Cerebellar cortex (tissue), 1 donor: ENCODE data around the gene LIPA.
"Not testable (repeated sequence)": the region's sequence is repeated elsewhere in the genome, so short reads cannot be mapped to it uniquely, and the experiment has no call there.

ENCODE experiments used
- DNase-seq: peaks from one replicate; pipeline ENCODE4 v3.0.0-alpha.2; 2015; ENCODE audit warnings: low spot score

Gene LIPA

DNA sequence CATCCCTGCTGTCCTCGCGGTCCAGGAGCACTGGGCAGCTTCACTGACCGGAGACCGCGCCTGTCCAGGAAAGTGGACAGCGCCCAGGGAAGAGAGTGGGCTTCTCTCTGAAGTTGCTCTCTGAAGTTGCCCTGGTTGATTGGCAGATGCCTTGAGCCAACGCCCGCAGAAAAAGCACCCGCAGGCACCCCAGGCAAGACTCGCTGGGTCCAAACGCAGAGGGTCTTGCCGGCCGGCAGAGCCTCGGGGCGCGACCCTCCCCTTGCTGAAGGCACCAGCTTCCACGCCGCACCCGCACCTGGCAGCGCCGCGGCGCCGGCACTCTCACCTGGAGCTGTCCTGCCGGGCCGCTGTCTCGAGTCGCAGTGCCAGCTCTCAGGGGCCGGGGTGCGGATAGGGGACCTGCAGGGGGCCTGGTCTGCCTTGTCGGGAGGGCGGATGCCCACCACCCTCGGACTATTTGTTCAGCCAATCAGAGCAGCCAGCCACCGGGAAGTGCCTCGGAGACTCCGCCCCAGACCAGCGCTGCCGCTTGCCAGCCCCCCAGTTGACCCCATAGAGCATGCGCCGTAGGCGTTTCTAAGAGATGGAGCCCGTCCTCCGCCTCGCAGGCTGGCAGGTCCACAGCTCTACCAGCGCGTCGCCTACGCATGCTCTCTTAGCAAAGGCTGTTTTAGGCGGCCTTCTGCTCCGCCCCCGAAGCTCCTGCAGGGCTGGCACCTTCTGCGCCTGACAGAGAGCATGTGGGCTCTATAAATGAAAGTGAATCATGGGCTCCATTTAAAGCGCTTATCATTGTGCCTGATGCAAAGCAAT lies at the start of gene LIPA:
Gene LIPA (minus strand): TSS at position 367 of the 816 bp plus-strand sequence. CDS start 4,127 bp downstream, outside the sequence.
- peak; percentile 98 for DNase-seq

DNA sequence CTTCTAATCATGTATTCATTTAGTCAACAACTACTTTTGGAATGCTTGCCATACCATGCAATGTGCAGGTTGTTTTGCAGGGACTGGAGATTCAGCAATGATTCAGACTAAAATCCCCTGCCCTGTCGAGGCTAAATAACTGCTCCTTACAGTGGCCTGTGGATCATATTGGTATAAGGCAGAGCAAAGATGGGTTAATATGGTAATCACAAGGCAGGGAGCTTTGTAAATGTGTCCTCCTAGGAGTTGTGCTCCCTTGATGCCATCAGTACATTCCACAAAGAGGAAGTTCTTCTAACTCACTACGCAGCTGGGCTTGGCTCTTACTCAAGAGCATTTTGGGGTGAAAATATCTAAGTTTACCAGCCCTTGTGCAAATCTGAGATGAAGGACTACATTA lies 49.7 kb upstream of the LIPA start:
- DNase-seq, result peak; percentile 51

DNA sequence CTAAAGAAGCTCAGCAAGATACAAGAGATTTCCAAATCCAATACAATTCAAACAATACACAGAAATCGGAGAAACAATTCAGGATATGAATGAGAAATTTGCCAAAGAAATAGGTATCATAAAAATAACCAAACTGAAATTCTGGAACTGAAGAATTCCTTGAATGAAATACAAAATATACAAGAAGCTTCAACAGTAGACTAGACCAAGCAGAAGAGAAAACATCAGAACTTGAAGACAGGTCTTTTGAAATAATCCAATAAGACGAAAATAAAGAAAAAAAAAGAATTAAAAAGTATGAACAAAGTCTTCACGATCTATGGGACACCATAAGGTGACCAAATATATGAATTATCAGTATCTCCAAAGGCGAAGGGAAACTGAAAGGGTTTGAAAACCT lies 47.5 kb upstream of the LIPA start:
- no peak for DNase-seq

- DNase-seq, result no peak
These were observed 46.2 kb upstream of the LIPA start for GRCh38 chr10:89297791-89298190.

- DNase-seq, result no peak
These were observed 45.8 kb upstream of the LIPA start for GRCh38 chr10:89297356-89297755.

DNA sequence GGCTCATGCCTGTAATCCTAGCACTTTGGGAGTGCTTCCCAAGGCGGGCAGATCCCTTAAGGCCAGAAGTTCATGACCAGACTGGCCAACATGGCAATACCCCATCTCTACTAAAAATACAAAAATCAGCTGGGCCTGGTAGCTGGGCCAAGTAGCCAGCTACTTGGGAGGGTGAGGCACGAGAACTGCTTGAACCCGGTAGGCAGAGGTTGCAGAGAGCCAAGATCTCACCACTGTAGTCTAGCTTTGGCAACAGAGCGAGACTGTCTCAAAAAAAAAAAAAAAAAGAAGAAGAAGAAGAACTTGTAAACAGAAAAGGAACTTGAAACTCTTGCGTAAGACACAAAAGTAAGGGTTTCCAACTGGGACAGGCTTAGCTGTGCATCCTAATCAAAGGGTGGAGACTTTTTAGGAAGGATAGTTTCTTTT lies 44.7 kb upstream of the LIPA start:
- no peak for DNase-seq

DNA sequence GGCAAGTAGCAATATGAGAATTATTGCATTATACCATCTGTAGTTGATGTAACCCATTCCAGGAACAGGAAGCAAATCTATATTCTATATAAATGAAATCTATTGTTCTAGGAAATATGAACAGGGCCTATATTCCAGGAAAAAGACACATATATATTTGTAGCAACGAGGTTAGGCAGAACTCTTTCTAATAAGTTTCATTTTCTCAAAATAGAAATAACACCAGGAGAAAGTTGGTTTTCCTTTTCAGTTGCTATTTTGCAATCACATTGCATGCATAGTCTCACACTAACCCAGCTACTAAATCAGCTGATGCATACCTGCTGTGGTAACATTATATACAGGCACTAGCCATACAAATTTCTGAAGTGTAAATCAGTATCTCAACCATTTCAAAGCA lies 44.0 kb upstream of the LIPA start:
- no peak for DNase-seq

GRCh38 chr10:89294721-89295239 lies 43.2 kb upstream of the LIPA start:
- no peak for DNase-seq

DNA sequence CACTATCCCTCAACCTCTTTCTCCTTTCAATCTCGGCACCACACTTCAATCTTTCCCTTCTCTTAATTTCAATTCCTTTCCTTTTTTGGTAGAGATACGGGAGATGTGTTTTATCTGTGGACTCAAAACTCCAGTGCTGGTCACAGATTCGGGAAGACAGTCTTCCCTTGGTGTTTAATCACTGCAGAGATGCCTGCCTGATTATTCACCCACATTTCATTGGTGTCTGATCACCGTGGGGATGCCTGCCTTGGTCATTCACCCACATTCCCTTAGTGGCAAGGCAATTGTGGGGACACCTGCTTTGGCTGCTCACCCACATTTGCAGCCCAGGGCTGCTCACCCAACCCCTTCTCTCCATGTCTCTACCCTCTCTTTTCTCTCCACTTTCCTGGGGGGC lies 33.7 kb upstream of the LIPA start:
- not testable (repeated sequence) for DNase-seq

GRCh38 chr10:89284711-89285110 lies 33.1 kb upstream of the LIPA start:
- not testable (repeated sequence) for DNase-seq

DNA sequence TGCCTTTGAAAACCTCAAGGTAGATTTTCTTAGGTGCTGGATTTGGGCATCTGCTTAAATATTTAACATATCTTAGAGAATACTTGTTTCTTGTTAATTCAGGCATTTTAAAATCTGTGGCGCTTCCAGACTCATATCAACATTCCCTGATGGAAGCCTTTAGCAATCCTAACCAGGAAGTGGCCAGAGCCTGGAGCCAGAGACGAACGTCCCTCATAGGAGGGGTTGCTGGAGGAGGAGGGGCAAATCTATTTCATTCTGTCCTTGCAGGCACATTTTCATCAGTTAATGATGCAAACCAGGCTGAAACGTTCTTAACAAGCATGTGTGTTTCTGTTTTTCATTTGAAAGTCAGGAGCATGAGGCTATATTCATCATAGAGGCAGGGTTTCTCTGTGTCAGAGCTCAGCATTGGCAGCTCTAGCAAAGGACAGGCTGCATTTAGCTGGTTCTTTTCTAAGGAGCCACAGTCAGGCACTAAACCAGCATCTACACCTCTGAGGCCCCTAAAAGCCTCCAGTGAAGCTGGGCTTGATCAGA lies 32.4 kb upstream of the LIPA start:
- DNase-seq, result peak; percentile 93

DNA sequence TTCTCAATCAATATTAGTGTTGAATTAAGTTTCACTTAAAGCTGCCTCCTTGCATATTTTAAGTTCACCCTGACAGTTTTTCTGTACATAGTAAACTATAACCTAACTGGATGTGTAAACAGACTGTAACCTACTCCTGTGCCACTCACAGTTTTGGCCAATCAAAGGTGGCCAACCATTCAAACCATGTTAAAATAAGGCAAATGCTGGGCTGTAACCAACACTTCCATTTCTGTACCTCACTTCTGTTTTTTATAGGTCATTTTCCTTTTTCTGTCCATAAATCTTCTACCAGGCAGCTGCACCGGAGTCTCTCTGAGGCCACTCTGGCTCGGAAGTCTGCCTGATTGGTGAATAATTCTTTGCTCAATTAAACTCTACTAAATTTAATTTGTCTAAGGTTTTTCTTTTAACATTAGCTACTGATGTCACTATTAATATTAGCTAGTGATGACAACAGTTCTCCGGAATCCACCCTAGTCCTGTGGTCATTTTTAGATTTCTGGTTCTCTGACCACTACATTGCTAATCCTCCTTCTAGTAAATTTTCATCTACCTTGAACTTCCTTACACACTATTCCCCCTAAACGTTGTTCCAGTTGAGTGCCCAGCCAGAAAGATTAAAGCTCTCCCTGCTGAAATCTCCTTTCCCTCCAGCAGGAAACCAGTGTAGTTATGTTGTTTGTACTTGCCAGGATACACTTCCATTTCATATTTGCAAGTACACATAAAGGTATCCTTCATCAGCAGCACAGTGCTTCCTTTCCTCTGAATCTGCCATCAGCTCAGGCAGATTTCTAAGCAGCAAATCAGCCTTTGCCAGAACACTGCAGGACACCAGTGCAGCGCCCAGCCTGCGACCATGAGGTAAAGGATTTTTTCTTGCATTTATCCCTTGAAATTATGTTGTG lies 31.7 kb upstream of the LIPA start:
- DNase-seq, result peak; percentile 88

- DNase-seq, result no peak
These were observed 30.2 kb upstream of the LIPA start for GRCh38 chr10:89281606-89282395.

GRCh38 chr10:89280508-89280907 lies 28.9 kb upstream of the LIPA start:
- DNase-seq, result no peak

- DNase-seq, result no peak
These were observed 27.9 kb upstream of the LIPA start for GRCh38 chr10:89279421-89279869.

GRCh38 chr10:89278900-89279392 lies 27.4 kb upstream of the LIPA start:
- no peak for DNase-seq

DNA sequence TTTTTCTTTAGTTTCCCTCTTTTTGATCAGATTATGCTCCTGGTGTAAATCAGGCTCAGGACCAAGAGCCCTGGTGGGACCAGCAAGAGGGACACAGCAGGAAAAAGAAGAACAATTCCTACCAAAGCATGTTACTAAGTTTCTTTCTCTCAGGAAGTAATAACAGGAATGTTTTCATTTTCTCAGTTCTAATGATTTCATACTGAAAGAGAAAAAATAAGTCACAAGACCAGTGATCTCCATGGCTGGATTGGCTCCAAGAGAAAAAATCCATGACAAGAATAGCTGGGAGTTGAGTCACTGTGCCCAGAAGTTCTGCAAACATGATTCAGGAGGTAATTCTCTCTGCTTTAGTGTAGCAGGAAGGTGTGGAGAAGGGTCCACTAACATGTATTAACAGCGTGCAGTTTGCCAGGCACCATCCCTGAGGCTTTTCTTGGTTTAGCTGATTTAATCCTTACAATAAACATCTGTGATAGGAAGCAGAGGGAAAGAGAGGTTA lies 26.5 kb upstream of the LIPA start:
- DNase-seq, result peak; percentile 57

GRCh38 chr10:89275383-89275782 lies 23.8 kb upstream of the LIPA start:
- no peak for DNase-seq

DNA sequence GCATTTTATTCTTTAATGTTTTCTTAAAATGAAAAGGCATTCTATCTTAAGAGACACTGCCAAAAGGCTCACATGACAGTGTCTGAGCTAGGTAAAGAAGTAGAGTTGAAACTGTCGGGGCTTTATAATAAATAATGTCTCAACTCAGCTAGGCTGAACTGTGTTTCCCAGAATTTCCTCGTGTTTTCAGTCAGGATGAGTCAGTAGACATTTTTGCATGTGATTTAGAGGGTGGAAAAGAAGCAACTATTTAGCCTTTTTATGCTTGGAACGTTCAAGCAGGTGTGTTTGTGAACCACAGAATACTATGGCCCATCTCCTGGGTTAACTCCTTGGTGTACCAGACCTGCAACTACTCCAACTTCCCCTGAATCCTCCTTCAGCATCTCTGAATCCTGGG lies 23.4 kb upstream of the LIPA start:
- no peak for DNase-seq

- no peak for DNase-seq
These were observed 22.1 kb upstream of the LIPA start for GRCh38 chr10:89273680-89274079.

DNA sequence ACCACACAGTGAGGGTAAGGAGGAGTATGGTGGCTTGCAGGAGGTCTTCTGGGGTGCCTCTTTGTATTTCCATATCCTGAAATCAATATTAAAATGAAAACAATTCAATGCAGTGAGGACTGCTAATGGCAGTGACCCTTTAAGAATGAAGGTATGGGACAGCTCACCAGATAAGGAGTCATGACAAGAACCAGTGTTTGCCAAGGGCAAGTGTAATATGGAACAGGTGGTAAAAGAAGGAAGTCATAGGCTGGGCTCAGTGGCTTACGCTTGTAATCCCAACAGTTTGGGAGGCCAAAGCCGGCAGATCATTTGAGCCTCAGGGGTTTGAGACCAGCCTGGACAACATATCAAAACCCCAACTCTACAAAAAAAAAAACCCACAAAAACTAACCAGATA lies 20.0 kb upstream of the LIPA start:
- DNase-seq, result no peak
